HepG2 (cell line): ENCODE measurements around the gene CEP164. TPM values are rescaled to one million over a fixed set of nuclear protein-coding genes. Genes with fewer than 3 reads are reported as not detected.

Source experiments
- ATAC-seq: fragments of 200-7000 bp; cut with Tn5 transposase; 3 replicates; pipeline ENCODE4 v1.9.1; 2020; ENCODE audit warnings: mild to moderate bottlenecking, moderate library complexity
- BruUV-seq: library from RNA; stranded (reverse); fragments of 400-500 nt; replicated peaks from 2 replicates; lab custom pipeline; 2021; lab: Mats Ljungman, UMichigan
- CTCF ChIA-PET: fragments of 300-600 bp; formaldehyde crosslinking; extraction: SDS; loops from one replicate; lab custom pipeline; 2021; ENCODE audit warnings: low total read pairs, inconsistent platforms, low intra/inter-chr PET ratio; lab: Yijun Ruan, JAX
- POLR2A ChIA-PET: fragments of 350-600 bp; sonication (Branson Sonifier 250); formaldehyde crosslinking; loops from one replicate; lab custom pipeline; 2020; ENCODE audit warnings: antibody characterized with exemption, inconsistent platforms; lab: Yijun Ruan, JAX
- DNase-seq: peaks from one replicate; pipeline ENCODE4 v3.0.0-alpha.2; 2015; ENCODE audit warnings: low spot score
- FAIRE-seq: peaks from 3 replicates; lab custom pipeline; 2011; peaks lifted over from hg19 to GRCh38; lab: Jason Lieb, UNC
- H2AFZ ChIP-seq: one replicate; pipeline ENCODE4 v1.6.1; 2011; ENCODE audit warnings: low read length, inconsistent platforms
- H3K27ac ChIP-seq: fragments of 300-600 bp; 3 replicates; pipeline ENCODE4 v1.8.0; 2011; ENCODE audit warnings: mixed run types, mild to moderate bottlenecking, mixed read lengths, low read length, inconsistent platforms; ENCODE audit not compliant: insufficient read depth; ENCODE audit errors: extremely low read length
- H3K27me3 ChIP-seq, 2 experiments: fragments of 200-600 bp in 1 of 2; 2 replicates in 1 of 2; 3 replicates in 1 of 2; pipeline versions ENCODE4 v1.6.0 to v1.8.0; 2011; ENCODE audit warnings: low read length in 2 of 2, mild to moderate bottlenecking in 2 of 2, moderate library complexity in 2 of 2, inconsistent platforms in 1 of 2; ENCODE audit not compliant: insufficient read depth in 2 of 2, control insufficient read depth in 1 of 2
- H3K36me3 ChIP-seq, 2 experiments: fragments of 200-600 bp in 1 of 2; replicated peaks in 1 of 2; 2 replicates in 1 of 2; 3 replicates in 1 of 2; pipeline versions ENCODE4 v1.5.1 to v1.8.0; 2011; ENCODE audit warnings: low read length in 2 of 2, inconsistent platforms in 1 of 2; ENCODE audit not compliant: insufficient read depth in 2 of 2, control insufficient read depth in 1 of 2
- H3K4me1 ChIP-seq: 2 replicates; pipeline ENCODE4 v1.5.1; 2012; ENCODE audit warnings: low read length, inconsistent platforms; ENCODE audit not compliant: insufficient read depth
- H3K4me2 ChIP-seq: 2 replicates; pipeline ENCODE4 v1.6.0; 2011; ENCODE audit warnings: low read depth, low read length, inconsistent platforms
- H3K4me3 ChIP-seq, 3 experiments: fragments of 200-600 bp in 1 of 3; sonication (generic), shearing (Covaris generic) in 1 of 3; replicated peaks in 1 of 3; 2 replicates each; pipeline ENCODE4 v1.5.1; 2011 to 2016; ENCODE audit warnings: low read length in 3 of 3, inconsistent platforms in 2 of 3, low read depth in 2 of 3, mild to moderate bottlenecking in 2 of 3, control low read depth in 1 of 3, mixed read lengths in 1 of 3; ENCODE audit not compliant: insufficient read depth in 1 of 3
- H3K79me2 ChIP-seq: one replicate; pipeline ENCODE4 v1.6.1; 2011; ENCODE audit warnings: low read length, inconsistent platforms; ENCODE audit not compliant: insufficient read depth
- H3K9ac ChIP-seq: 2 replicates; pipeline ENCODE4 v1.6.0; 2011; ENCODE audit warnings: mild to moderate bottlenecking, low read depth, low read length, inconsistent platforms; ENCODE audit not compliant: insufficient read depth
- H3K9me3 ChIP-seq: 2 replicates; pipeline ENCODE4 v1.5.1; 2012; ENCODE audit warnings: mild to moderate bottlenecking, low read length
- H4K20me1 ChIP-seq: 2 replicates; pipeline ENCODE4 v1.6.0; 2011; ENCODE audit warnings: inconsistent platforms, mild to moderate bottlenecking, low read length, moderate library complexity; ENCODE audit not compliant: insufficient read depth
- ARID2 ChIP-seq: sonication (generic); formaldehyde crosslinking; IDR thresholded peaks from 2 replicates; pipeline ENCODE4 v1.8.1; 2022; ENCODE audit warnings: mild to moderate bottlenecking, missing genetic modification reagents, borderline replicate concordance
- CBX5 ChIP-seq: sonication (generic); formaldehyde crosslinking; IDR thresholded peaks from 2 replicates; pipeline ENCODE4 v1.4.0; 2020; ENCODE audit warnings: missing genetic modification reagents, borderline replicate concordance
- DNMT3B ChIP-seq: conservative IDR thresholded peaks from 2 replicates; pipeline ENCODE4 v1.6.1; 2016; ENCODE audit warnings: missing biosample characterization, control low read depth
- IRX3 ChIP-seq: sonication (generic); formaldehyde crosslinking; IDR thresholded peaks from 2 replicates; pipeline ENCODE4 v1.8.1; 2023; ENCODE audit warnings: mild to moderate bottlenecking, low read depth, missing genetic modification reagents, borderline replicate concordance
- PRDM4 ChIP-seq: sonication (generic); formaldehyde crosslinking; IDR thresholded peaks from 2 replicates; pipeline ENCODE4 v1.9.0; 2021; ENCODE audit warnings: missing genetic modification reagents, borderline replicate concordance
- RARG ChIP-seq: sonication (generic); formaldehyde crosslinking; IDR thresholded peaks from 2 replicates; pipeline ENCODE4 v1.4.0; 2020; ENCODE audit warnings: low read depth, mild to moderate bottlenecking, missing genetic modification reagents
- RORA ChIP-seq: sonication (generic); formaldehyde crosslinking; IDR thresholded peaks from 2 replicates; pipeline ENCODE4 v1.5.0; 2020; ENCODE audit warnings: mild to moderate bottlenecking, missing genetic modification reagents, moderate library complexity
- USF2 ChIP-seq, 2 experiments: sonication (generic) in 1 of 2; formaldehyde crosslinking in 1 of 2; IDR thresholded peaks; 2 replicates each; pipeline versions ENCODE4 v1.5.1 to v1.6.1; 2011 to 2020; ENCODE audit warnings: borderline replicate concordance in 1 of 2, low read depth in 1 of 2, low read length in 1 of 2, mild to moderate bottlenecking in 1 of 2, missing genetic modification reagents in 1 of 2, moderate library complexity in 1 of 2
- ZBTB2 ChIP-seq: sonication (generic); formaldehyde crosslinking; IDR thresholded peaks from 2 replicates; pipeline ENCODE4 v1.8.0; 2022; ENCODE audit warnings: low read depth, missing genetic modification reagents
- ZHX1 ChIP-seq: sonication (generic); formaldehyde crosslinking; IDR thresholded peaks from 2 replicates; pipeline ENCODE4 v1.8.1; 2022; ENCODE audit warnings: low read depth, mild to moderate bottlenecking, missing genetic modification reagents
- ZNF256 ChIP-seq: sonication (generic); formaldehyde crosslinking; conservative IDR thresholded peaks from 2 replicates; pipeline ENCODE4 v1.4.0; 2020; ENCODE audit warnings: missing genetic modification reagents
- ZNF512 ChIP-seq: sonication (generic); formaldehyde crosslinking; IDR thresholded peaks from 2 replicates; pipeline ENCODE4 v1.4.0; 2020; ENCODE audit warnings: mild to moderate bottlenecking, missing genetic modification reagents
- ZNF576 ChIP-seq: sonication (generic); formaldehyde crosslinking; IDR thresholded peaks from 2 replicates; pipeline ENCODE4 v1.4.0; 2020; ENCODE audit warnings: mild to moderate bottlenecking, missing genetic modification reagents
- WGBS: methylation state at CpG from one replicate; pipeline ENCODE4 v1.1.6; 2017; ENCODE audit warnings: low lambda C conversion rate; 5-methylcytosine and 5-hydroxymethylcytosine counted together
- in situ Hi-C: cut with HindIII; loops from 2 replicates; pipeline ENCODE4 v1.10.0; 2017; ENCODE audit warnings: low pct_unique_long_range_greater_than_20kb; ENCODE audit not compliant: extremely low pct_ligation_motif_present
- intact Hi-C: fragments of 100-400 bp; cut with micrococcal nuclease; formaldehyde crosslinking; loops from one replicate; pipeline ENCODE4 v1.10.0; 2022; ENCODE audit not compliant: unreplicated experiment
- polyA plus RNA-seq, 8 experiments: library from polyadenylated mRNA; depleted of rRNA in 3 of 8; stranded (reverse) in 7 of 8; unstranded in 1 of 8; fragments of >200 nt; fragmentation: Illumina TruSeq in 4 of 8; extraction: Trizol in 4 of 8; gene quantifications; 2 replicates each; pipeline versions ENCODE4 v1.2.1 to v1.2.3, GENCODE V29; 2011 to 2016; ENCODE audit warnings: low read depth in 4 of 8, missing spikeins in 1 of 8, mixed read lengths in 1 of 8; ENCODE audit not compliant: insufficient read depth in 1 of 8
- total RNA-seq, 5 experiments: library from RNA; depleted of rRNA; stranded (reverse); fragments of >200 nt; fragmentation: Illumina TruSeq; extraction: Trizol; gene quantifications; 2 replicates each; pipeline ENCODE4 v1.2.3, GENCODE V29; 2016; ENCODE audit warnings: low read depth in 1 of 5

CEP164 gene
- total and polyA plus RNA-seq, 2 of the 13 experiments (the other 11 are each of a cell fraction or from before 2014, with no cell fraction given), result 11.4 to 15.2 TPM

GRCh38 chr11:117281159-117281558 is 46.5 kb upstream of the CEP164 start:
- Histone ChIP-seq H3K4me2 (no peak overlapping the region), H3K4me1 (peaks cover 4% of the 10 kb centered on the region), H3K27ac (no peak overlapping the region), H3K9me3 (no peaks in the 10 kb centered on the region), H4K20me1 (no peaks in the 10 kb centered on the region), H3K9ac (no peak overlapping the region), H3K4me3 (no peak overlapping the region), H3K27me3 (no peaks in the 10 kb centered on the region), H3K36me3 (peaks cover 11 to 39% of the 10 kb centered on the region in 2 experiments), H3K79me2 (no peaks in the 10 kb centered on the region), H2AFZ (no peak overlapping the region)
- ChIA-PET POLR2A (no interaction called here), CTCF (no interaction called here)
- in situ Hi-C loops (no loop called here), intact Hi-C loops (no loop called here)
- DNase-seq, result no peak
- no peak for ATAC-seq
- 93% methylated on average over 6 of the region's 6 CpGs for WGBS
- no peak for FAIRE-seq
- no TSS peak for BruUV-seq
- TF ChIP-seq ZHX1 (CRISPR knock-in tag) (no peak), ZBTB2 (CRISPR knock-in tag) (no peak), ARID2 (CRISPR knock-in tag) (no peak), ZNF256 (CRISPR knock-in tag) (no peak), USF2 (IDR thresholded peaks at IDR 0.05; ENCODE audit: low read depth, low read length) (no peak), USF2 (CRISPR knock-in tag; IDR thresholded peaks at IDR 0.05; ENCODE audit: borderline replicate concordance) (no peak), RARG (CRISPR knock-in tag) (no peak), RORA (CRISPR knock-in tag) (no peak), PRDM4 (CRISPR knock-in tag) (no peak), ZNF576 (CRISPR knock-in tag) (no peak), IRX3 (CRISPR knock-in tag) (no peak), DNMT3B (no peak), CBX5 (no peak), ZNF512 (CRISPR knock-in tag) (no peak)
